ENCODE measurements around the gene NOL8. TPM values are rescaled to one million over a fixed set of nuclear protein-coding genes. Genes with fewer than 3 reads are reported as not detected.

NOL8 gene
- total and polyA plus RNA-seq, 4 donors: 14.4 to 43.1 (median 26.0) TPM

DNA sequence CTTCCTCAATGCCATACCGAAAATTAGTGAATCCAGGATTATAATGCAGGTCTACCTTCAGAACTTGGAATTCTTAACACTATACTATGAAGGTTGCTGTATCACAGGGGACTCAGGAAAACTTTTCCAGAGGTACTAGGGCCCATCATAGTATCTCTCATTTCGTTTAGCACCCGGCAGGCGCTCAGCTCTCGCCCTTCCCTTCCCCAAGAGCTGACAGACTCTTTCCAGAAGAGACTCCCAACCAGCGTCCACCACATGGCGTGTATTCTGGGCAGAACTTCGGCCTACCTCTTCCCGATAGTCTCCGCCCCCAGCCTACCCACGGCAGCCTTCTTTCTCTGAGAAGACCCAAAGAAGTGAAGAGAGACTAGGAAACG, 271 bp downstream of the NOL8 start:
- H3K27me3 ChIP-seq (ENCODE audit: control insufficient read depth in 1 of 2, insufficient read depth in 2 of 2, low read length in 1 of 2): no peaks in the 10 kb centered on the region
- intact Hi-C loops (cut with DNase I): loop anchor here in 1 of 2 donors (2.0 kb wide), 1 partner anchor 310 kb away; no protein-coding TSS in a partner anchor
- peak overlapping the region in 1 of 2 donors; percentile 71 for H3K27ac ChIP-seq (ENCODE audit: low read depth in 1 of 2, low read length in 2 of 2)
- 0% methylated on average over 12 of the region's 12 CpGs for WGBS, 2 donors
- H3K4me1 ChIP-seq (ENCODE audit: control insufficient read depth in 1 of 2, insufficient read depth in 2 of 2, low read length in 2 of 2): peaks cover 0 to 4% of the 10 kb centered on the region in 2 donors
- H3K36me3 ChIP-seq (ENCODE audit: control insufficient read depth in 1 of 2, insufficient read depth in 2 of 2, low read length in 1 of 2): peaks cover 0 to 2% of the 10 kb centered on the region in 2 donors
- peak overlapping the region; percentile 62 to 88 for H3K4me3 ChIP-seq (ENCODE audit: low read length in 2 of 2)
- ATAC-seq (ENCODE audit: low FRiP score): peak; percentile 70
- no peaks in the 10 kb centered on the region for H3K9me3 ChIP-seq (ENCODE audit: control insufficient read depth, low read length)
- DNase-seq: peak in 1 of 2 donors; percentile 73

DNA sequence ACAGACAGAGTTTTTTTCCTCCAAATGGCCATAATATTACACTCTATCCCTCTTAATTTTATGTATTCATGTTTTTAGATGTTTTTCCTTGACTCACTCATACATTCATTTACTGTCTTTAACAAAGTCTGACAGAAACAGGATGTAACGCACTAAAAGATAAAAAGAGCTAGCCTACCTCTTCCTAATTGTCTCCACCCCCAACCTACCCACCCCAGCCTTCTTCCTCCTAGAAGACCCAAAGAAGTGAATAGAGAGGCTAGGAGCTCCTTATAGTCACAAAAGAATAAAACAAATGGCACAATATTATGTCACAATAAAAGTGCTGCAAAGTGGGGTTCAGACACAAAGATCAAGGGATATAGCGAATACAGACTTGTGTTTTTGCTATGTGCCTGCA, 719 bp downstream of the NOL8 start:
- H3K4me1 ChIP-seq (ENCODE audit: control insufficient read depth in 1 of 2, insufficient read depth in 2 of 2, low read length in 2 of 2): peaks cover 0 to 4% of the 10 kb centered on the region in 2 donors
- no peak for DNase-seq
- intact Hi-C loops (cut with DNase I): loop anchor here in 1 of 2 donors (2.0 kb wide), 1 partner anchor 310 kb away; no protein-coding TSS in a partner anchor
- WGBS, 2 donors: 22 to 26% methylated on average over 2 of the region's 2 CpGs
- no peaks in the 10 kb centered on the region for H3K27me3 ChIP-seq (ENCODE audit: control insufficient read depth in 1 of 2, insufficient read depth in 2 of 2, low read length in 1 of 2)
- H3K27ac ChIP-seq (ENCODE audit: low read depth in 1 of 2, low read length in 2 of 2): no peak overlapping the region
- no peak for ATAC-seq (ENCODE audit: low FRiP score)
- H3K9me3 ChIP-seq (ENCODE audit: control insufficient read depth, low read length): no peaks in the 10 kb centered on the region
- peaks cover 0 to 4% of the 10 kb centered on the region in 2 donors for H3K36me3 ChIP-seq (ENCODE audit: control insufficient read depth in 1 of 2, insufficient read depth in 2 of 2, low read length in 1 of 2)
- H3K4me3 ChIP-seq (ENCODE audit: low read length in 2 of 2): peak overlapping the region; percentile 62 to 88

DNA sequence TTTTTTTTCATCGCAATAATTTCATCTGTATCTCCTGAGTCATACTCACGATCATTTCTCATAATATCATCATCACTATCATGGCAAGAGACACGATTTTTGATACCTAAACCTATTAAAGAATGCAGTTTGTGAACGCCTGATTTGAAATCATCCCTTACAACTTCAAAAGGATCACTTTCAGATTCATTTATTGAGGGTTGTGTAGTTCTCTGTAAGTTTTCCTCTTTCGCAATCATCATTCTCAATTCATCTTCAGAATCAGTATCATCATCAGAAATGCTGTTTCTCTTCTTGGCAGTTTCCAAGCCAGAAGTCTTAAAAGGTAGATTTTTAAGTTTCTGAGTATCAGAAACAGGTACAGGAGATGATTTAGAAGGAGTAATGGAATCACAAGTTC, 9.7 kb downstream of the NOL8 start:
- Histone ChIP-seq H3K4me3 (ENCODE audit: low read length in 2 of 2) (no peak overlapping the region), H3K36me3 (ENCODE audit: control insufficient read depth in 1 of 2, insufficient read depth in 2 of 2, low read length in 1 of 2) (peaks cover 14 to 17% of the 10 kb centered on the region in 2 donors), H3K9me3 (ENCODE audit: control insufficient read depth, low read length) (no peaks in the 10 kb centered on the region), H3K4me1 (ENCODE audit: control insufficient read depth in 1 of 2, insufficient read depth in 2 of 2, low read length in 2 of 2) (peaks cover 2 to 3% of the 10 kb centered on the region in 2 donors), H3K27me3 (ENCODE audit: control insufficient read depth in 1 of 2, insufficient read depth in 2 of 2, low read length in 1 of 2) (no peaks in the 10 kb centered on the region), H3K27ac (ENCODE audit: low read depth in 1 of 2, low read length in 2 of 2) (no peak overlapping the region)
- ATAC-seq (ENCODE audit: low FRiP score) (no peak), DNase-seq (no peak)
- WGBS, 2 donors: 93% methylated on average over 5 of the region's 5 CpGs
- intact Hi-C loops (cut with DNase I): no loop called here

GRCh38 chr9:92313624-92314012, 11.5 kb downstream of the NOL8 start:
- Histone ChIP-seq H3K27me3 (ENCODE audit: control insufficient read depth in 1 of 2, insufficient read depth in 2 of 2, low read length in 1 of 2) (no peaks in the 10 kb centered on the region), H3K4me1 (ENCODE audit: control insufficient read depth in 1 of 2, insufficient read depth in 2 of 2, low read length in 2 of 2) (peaks cover 2 to 3% of the 10 kb centered on the region in 2 donors), H3K36me3 (ENCODE audit: control insufficient read depth in 1 of 2, insufficient read depth in 2 of 2, low read length in 1 of 2) (peaks cover 14 to 16% of the 10 kb centered on the region in 2 donors), H3K4me3 (ENCODE audit: low read length in 2 of 2) (no peak overlapping the region), H3K9me3 (ENCODE audit: control insufficient read depth, low read length) (no peaks in the 10 kb centered on the region), H3K27ac (ENCODE audit: low read depth in 1 of 2, low read length in 2 of 2) (peak overlapping the region in 1 of 2 donors; percentile 36)
- ATAC-seq (ENCODE audit: low FRiP score) (no peak), DNase-seq (no peak)
- WGBS, 2 donors: 60 to 67% methylated on average over 2 of the region's 2 CpGs
- intact Hi-C loops (cut with DNase I): no loop called here

- Histone ChIP-seq H3K4me3 (ENCODE audit: low read length in 2 of 2) (no peak overlapping the region), H3K4me1 (ENCODE audit: control insufficient read depth in 1 of 2, insufficient read depth in 2 of 2, low read length in 2 of 2) (peaks cover 2 to 3% of the 10 kb centered on the region in 2 donors), H3K9me3 (ENCODE audit: control insufficient read depth, low read length) (no peaks in the 10 kb centered on the region), H3K27me3 (ENCODE audit: control insufficient read depth in 1 of 2, insufficient read depth in 2 of 2, low read length in 1 of 2) (no peaks in the 10 kb centered on the region), H3K36me3 (ENCODE audit: control insufficient read depth in 1 of 2, insufficient read depth in 2 of 2, low read length in 1 of 2) (peaks cover 16% of the 10 kb centered on the region in 2 donors), H3K27ac (ENCODE audit: low read depth in 1 of 2, low read length in 2 of 2) (no peak overlapping the region)
- ATAC-seq (ENCODE audit: low FRiP score) (no peak), DNase-seq (no peak)
- intact Hi-C loops (cut with DNase I): no loop called here
- WGBS, 2 donors: 68 to 73% methylated on average over 6 of the region's 6 CpGs
Observed at GRCh38 chr9:92312887-92313623, 12.1 kb downstream of the NOL8 start.

GRCh38 chr9:92310562-92310961, 14.6 kb downstream of the NOL8 start:
- H3K27me3 ChIP-seq (ENCODE audit: control insufficient read depth in 1 of 2, insufficient read depth in 2 of 2, low read length in 1 of 2): no peaks in the 10 kb centered on the region
- peaks cover 15 to 16% of the 10 kb centered on the region in 2 donors for H3K36me3 ChIP-seq (ENCODE audit: control insufficient read depth in 1 of 2, insufficient read depth in 2 of 2, low read length in 1 of 2)
- DNase-seq (no peak), ATAC-seq (ENCODE audit: low FRiP score) (no peak)
- WGBS, 2 donors: 79 to 88% methylated on average over 3 of the region's 3 CpGs
- no peaks in the 10 kb centered on the region for H3K9me3 ChIP-seq (ENCODE audit: control insufficient read depth, low read length)
- H3K4me3 ChIP-seq (ENCODE audit: low read length in 2 of 2): no peak overlapping the region
- peaks cover 2 to 3% of the 10 kb centered on the region in 2 donors for H3K4me1 ChIP-seq (ENCODE audit: control insufficient read depth in 1 of 2, insufficient read depth in 2 of 2, low read length in 2 of 2)
- H3K27ac ChIP-seq (ENCODE audit: low read depth in 1 of 2, low read length in 2 of 2): peak overlapping the region in 1 of 2 donors; percentile 5
- intact Hi-C loops (cut with DNase I): no loop called here

DNA sequence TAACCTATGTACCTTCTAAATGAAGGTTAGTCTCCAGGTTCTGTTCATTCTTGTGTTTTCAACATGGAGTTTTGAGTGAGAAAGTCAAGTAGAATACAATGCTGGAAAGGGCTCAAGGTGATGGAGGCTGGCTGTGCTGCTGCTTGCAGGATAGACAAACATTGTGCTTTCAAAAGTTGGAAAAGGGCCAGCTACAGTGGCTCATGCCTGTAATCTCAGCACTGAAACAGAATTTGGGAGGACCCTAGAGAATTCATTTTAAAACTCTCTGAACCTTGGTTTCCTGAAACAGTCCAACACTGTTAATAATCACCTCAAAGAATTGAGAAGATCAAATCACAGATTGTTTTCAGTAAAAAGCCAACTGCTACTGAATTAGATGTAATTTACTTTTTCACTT, 16.3 kb downstream of the NOL8 start:
- H3K27me3 ChIP-seq (ENCODE audit: control insufficient read depth in 1 of 2, insufficient read depth in 2 of 2, low read length in 1 of 2): no peaks in the 10 kb centered on the region
- intact Hi-C loops (cut with DNase I): loop anchor here in 1 of 2 donors (10.0 kb wide), 1 partner anchor 64 kb away; no protein-coding TSS in a partner anchor
- H3K4me3 ChIP-seq (ENCODE audit: low read length in 2 of 2): no peak overlapping the region
- no peak for DNase-seq
- ATAC-seq (ENCODE audit: low FRiP score): no peak
- peaks cover 2 to 3% of the 10 kb centered on the region in 2 donors for H3K4me1 ChIP-seq (ENCODE audit: control insufficient read depth in 1 of 2, insufficient read depth in 2 of 2, low read length in 2 of 2)
- H3K9me3 ChIP-seq (ENCODE audit: control insufficient read depth, low read length): no peaks in the 10 kb centered on the region
- H3K27ac ChIP-seq (ENCODE audit: low read depth in 1 of 2, low read length in 2 of 2): no peak overlapping the region
- peaks cover 12 to 14% of the 10 kb centered on the region in 2 donors for H3K36me3 ChIP-seq (ENCODE audit: control insufficient read depth in 1 of 2, insufficient read depth in 2 of 2, low read length in 1 of 2)

DNA sequence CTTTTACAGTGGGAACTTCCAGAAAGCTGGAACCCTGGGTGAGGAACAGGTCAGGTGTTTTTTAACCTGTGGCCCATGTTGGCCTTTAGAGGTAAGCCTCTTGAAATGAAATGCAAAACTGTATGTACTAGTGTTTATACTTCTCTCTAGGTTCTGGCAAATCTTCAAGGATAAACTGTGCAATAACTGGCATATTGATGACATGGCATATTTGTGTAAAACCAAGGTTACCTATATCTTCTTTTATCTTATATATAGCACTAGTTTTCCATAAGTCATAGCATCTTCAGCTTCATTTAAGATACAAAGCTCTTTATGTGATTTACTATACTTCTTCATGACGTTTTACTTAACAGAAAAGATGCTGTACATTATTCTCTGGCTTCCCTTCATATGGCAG, 24.2 kb downstream of the NOL8 start:
- Histone ChIP-seq H3K9me3 (ENCODE audit: control insufficient read depth, low read length) (no peaks in the 10 kb centered on the region), H3K4me3 (ENCODE audit: low read length in 2 of 2) (no peak overlapping the region), H3K36me3 (ENCODE audit: control insufficient read depth in 1 of 2, insufficient read depth in 2 of 2, low read length in 1 of 2) (peaks cover 0 to 9% of the 10 kb centered on the region in 2 donors), H3K27me3 (ENCODE audit: control insufficient read depth in 1 of 2, insufficient read depth in 2 of 2, low read length in 1 of 2) (no peaks in the 10 kb centered on the region), H3K4me1 (ENCODE audit: control insufficient read depth in 1 of 2, insufficient read depth in 2 of 2, low read length in 2 of 2) (no peaks in the 10 kb centered on the region), H3K27ac (ENCODE audit: low read depth in 1 of 2, low read length in 2 of 2) (no peak overlapping the region)
- no peak for DNase-seq
- intact Hi-C loops (cut with DNase I): loop anchor here in 1 of 2 donors (10.0 kb wide), 1 partner anchor 56 kb away; no protein-coding TSS in a partner anchor
- WGBS, 2 donors: 62 to 74% methylated on average over 1 of the region's 1 CpG
- ATAC-seq (ENCODE audit: low FRiP score): no peak

DNA sequence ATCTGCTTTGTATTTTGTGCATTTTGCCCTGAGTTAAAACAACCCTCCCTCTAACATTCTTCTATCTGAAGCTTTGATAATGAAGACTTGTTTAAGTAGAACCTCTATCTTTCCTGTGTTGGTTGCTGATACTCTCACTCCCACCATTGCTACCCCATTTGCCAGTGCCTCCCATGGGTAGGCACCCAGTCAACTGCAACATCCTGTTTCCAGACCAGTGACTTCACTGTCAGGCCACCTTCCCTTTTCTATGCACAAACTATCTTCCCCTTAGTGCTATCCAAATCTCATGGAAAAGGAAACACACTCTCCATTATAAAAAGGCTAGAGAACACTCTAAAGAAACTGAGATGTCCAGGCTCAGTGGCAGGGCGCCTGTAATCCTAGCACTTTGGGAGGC, 26.0 kb downstream of the NOL8 start:
- H3K36me3 ChIP-seq (ENCODE audit: control insufficient read depth in 1 of 2, insufficient read depth in 2 of 2, low read length in 1 of 2): peaks cover 0 to 8% of the 10 kb centered on the region in 2 donors
- H3K4me1 ChIP-seq (ENCODE audit: control insufficient read depth in 1 of 2, insufficient read depth in 2 of 2, low read length in 2 of 2): peaks cover 0 to 8% of the 10 kb centered on the region in 2 donors
- H3K4me3 ChIP-seq (ENCODE audit: low read length in 2 of 2): no peak overlapping the region
- no peaks in the 10 kb centered on the region for H3K9me3 ChIP-seq (ENCODE audit: control insufficient read depth, low read length)
- ATAC-seq (ENCODE audit: low FRiP score) (no peak), DNase-seq (no peak)
- intact Hi-C loops (cut with DNase I): no loop called here
- no peaks in the 10 kb centered on the region for H3K27me3 ChIP-seq (ENCODE audit: control insufficient read depth in 1 of 2, insufficient read depth in 2 of 2, low read length in 1 of 2)
- no peak overlapping the region for H3K27ac ChIP-seq (ENCODE audit: low read depth in 1 of 2, low read length in 2 of 2)
- WGBS, 2 donors: 59 to 60% methylated on average over 1 of the region's 1 CpG
